Naive B cell (primary cell): ENCODE results near the gene ERMARD. TPM values are rescaled to one million over a fixed set of nuclear protein-coding genes. Genes with fewer than 3 reads are reported as not detected.

Experiments
- ATAC-seq, 2 donors: fragments of 150-1000 bp; cut with Tn5 transposase; 2 replicates each; pipeline ENCODE4 v1.10.0; 2021; ENCODE audit warnings: low read depth in 2 of 2, mild to moderate bottlenecking in 2 of 2, moderate library complexity in 2 of 2
- DNase-seq: peaks from one replicate; pipeline ENCODE4 v3.0.0; 2022
- H3K27ac Mint-ChIP-seq, 6 donors: one replicate each; pipeline ENCODE4 v1.8.0; 2020 to 2022; ENCODE audit warnings: mild to moderate bottlenecking in 6 of 6, mixed read lengths in 6 of 6, moderate library complexity in 5 of 6, inconsistent platforms in 2 of 6
- H3K27me3 Mint-ChIP-seq, 3 donors: one replicate each; pipeline ENCODE4 v1.8.0; 2021 to 2022; ENCODE audit warnings: mixed read lengths in 3 of 3, mild to moderate bottlenecking in 1 of 3
- H3K36me3 Mint-ChIP-seq, 2 donors: one replicate each; pipeline ENCODE4 v1.8.0; 2020 to 2022; ENCODE audit warnings: mixed read lengths in 2 of 2, inconsistent platforms in 1 of 2, mild to moderate bottlenecking in 1 of 2
- H3K4me1 Mint-ChIP-seq, 3 donors: one replicate each; pipeline ENCODE4 v1.8.0; 2020 to 2022; ENCODE audit warnings: mixed read lengths in 3 of 3, inconsistent platforms in 1 of 3, mild to moderate bottlenecking in 1 of 3, moderate library complexity in 1 of 3
- H3K4me3 Mint-ChIP-seq, 8 donors: one replicate each; pipeline ENCODE4 v1.8.0; 2020 to 2022; ENCODE audit warnings: mild to moderate bottlenecking in 8 of 8, mixed read lengths in 8 of 8, moderate library complexity in 8 of 8, inconsistent platforms in 2 of 8
- H3K9me3 Mint-ChIP-seq, 7 donors: one replicate each; pipeline ENCODE4 v1.8.0; 2020 to 2022; ENCODE audit warnings: mixed read lengths in 7 of 7, mild to moderate bottlenecking in 5 of 7, inconsistent platforms in 2 of 7, moderate library complexity in 1 of 7
- polyA plus RNA-seq, 6 donors: library from polyadenylated mRNA; unstranded; fragments of 300-500 nt; fragmentation: Illumina TruSeq; gene quantifications; one replicate each; pipeline ENCODE4 v1.2.3, GENCODE V29; 2021; ENCODE audit warnings: low read depth in 6 of 6

The ERMARD gene
- polyA plus RNA-seq, 6 donors from 2014 or later, result 8.2 to 19.4 (median 12.9) TPM

DNA sequence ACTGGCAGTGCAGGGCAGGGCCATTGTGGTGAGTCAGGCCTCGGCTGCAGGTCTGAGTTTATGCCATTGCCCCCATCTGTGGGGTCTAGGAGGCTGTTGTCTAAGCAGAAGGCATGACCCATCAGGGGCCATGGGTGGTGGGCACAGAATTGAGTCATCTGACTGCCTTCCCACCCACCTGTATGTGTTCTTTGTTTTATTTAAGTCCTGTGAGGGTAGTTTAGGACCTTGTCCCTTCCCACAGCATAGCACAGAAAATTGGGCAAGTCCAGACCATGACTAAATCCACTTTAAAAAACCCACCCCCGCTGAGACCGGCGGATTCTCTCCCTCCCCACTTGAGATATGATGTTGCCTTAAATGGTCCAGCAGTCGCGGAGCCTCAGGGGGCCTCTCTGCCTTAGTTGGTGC is 40.3 kb downstream of the ERMARD start:
- H3K36me3 Mint-ChIP-seq, result no peaks in the 10 kb centered on the region
- H3K27ac Mint-ChIP-seq, result no peak overlapping the region
- ATAC-seq, result no peak
- peaks cover 5 to 15% (median 8%) of the 10 kb centered on the region in 3 donors for H3K4me1 Mint-ChIP-seq
- peaks cover 45 to 74% (median 57%) of the 10 kb centered on the region in 3 donors for H3K27me3 Mint-ChIP-seq
- no peaks in the 10 kb centered on the region for H3K9me3 Mint-ChIP-seq
- peak overlapping the region in 5 of 8 donors; percentile 21 to 90 (median 81) for H3K4me3 Mint-ChIP-seq
- no peak for DNase-seq

DNA sequence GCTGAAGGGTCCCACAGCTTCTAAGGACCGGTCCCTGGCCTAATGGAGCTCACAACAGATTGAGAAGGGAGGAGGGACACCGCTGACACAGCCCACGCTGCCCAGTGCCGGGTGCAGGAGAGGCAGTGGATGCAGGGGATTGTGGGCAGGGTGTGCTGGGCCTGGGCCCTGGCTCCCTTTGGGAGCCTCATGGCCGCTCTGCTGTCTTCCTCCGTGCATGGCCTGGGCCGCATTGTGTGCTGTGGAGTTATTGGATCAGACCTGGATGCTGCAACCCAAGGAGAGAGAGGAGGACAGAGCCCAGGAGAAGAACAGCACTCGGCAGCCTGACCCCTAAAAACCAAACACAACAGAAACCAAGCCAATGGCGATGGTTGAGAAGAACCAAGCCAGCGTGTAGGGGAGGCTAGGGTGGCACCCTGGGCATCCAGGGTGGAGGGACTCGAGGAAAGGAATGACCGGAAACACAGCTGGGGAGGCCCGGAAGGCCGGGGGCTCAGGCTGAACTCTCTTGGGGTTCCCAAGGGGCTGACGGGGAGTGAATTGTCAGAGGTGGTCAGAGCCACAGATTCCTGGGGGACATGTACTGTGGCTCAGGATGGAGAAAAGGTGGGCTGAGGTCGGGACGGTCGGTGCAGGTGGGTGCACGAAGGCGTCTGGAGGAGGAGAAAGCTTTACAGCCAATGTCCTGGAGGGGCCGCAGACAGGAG is 41.0 kb downstream of the ERMARD start:
- Mint-ChIP-seq H3K27me3 (peaks cover 45 to 74% (median 64%) of the 10 kb centered on the region in 3 donors), H3K4me1 (peaks cover 5 to 15% (median 8%) of the 10 kb centered on the region in 3 donors)
- no peak for ATAC-seq

DNA sequence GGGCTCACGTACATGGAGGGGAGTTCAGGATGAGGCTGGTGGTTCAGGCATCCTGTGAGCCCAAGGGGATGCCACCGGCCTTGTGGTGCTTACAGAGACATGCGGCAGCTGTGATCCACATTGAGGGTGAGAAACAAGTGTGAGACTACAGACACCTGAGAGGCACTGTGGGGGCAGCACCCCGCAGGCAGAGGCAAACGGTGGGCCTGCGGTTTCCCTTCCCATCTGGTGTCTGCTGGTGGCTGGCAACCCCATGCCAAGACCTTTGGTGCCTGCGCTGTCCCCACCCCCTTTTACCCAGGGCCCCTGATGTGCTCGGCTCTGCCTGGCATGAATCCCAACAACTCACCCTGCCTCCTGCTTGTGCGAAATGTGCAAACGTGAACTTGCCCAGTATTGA is 42.0 kb downstream of the ERMARD start:
- Mint-ChIP-seq H3K27ac (no peak overlapping the region), H3K4me1 (peaks cover 5 to 15% (median 8%) of the 10 kb centered on the region in 3 donors), H3K9me3 (no peaks in the 10 kb centered on the region), H3K27me3 (peaks cover 48 to 79% (median 68%) of the 10 kb centered on the region in 3 donors), H3K36me3 (no peaks in the 10 kb centered on the region), H3K4me3 (no peak overlapping the region)
- ATAC-seq, result no peak
- no peak for DNase-seq

More for the DNA sequence above, 41.0 kb downstream of the ERMARD start:
- no peaks in the 10 kb centered on the region for H3K9me3 Mint-ChIP-seq
- no peak overlapping the region for H3K27ac Mint-ChIP-seq
- DNase-seq, result no peak
- H3K4me3 Mint-ChIP-seq, result peak overlapping the region in 1 of 8 donors; percentile 21
- no peaks in the 10 kb centered on the region for H3K36me3 Mint-ChIP-seq

DNA sequence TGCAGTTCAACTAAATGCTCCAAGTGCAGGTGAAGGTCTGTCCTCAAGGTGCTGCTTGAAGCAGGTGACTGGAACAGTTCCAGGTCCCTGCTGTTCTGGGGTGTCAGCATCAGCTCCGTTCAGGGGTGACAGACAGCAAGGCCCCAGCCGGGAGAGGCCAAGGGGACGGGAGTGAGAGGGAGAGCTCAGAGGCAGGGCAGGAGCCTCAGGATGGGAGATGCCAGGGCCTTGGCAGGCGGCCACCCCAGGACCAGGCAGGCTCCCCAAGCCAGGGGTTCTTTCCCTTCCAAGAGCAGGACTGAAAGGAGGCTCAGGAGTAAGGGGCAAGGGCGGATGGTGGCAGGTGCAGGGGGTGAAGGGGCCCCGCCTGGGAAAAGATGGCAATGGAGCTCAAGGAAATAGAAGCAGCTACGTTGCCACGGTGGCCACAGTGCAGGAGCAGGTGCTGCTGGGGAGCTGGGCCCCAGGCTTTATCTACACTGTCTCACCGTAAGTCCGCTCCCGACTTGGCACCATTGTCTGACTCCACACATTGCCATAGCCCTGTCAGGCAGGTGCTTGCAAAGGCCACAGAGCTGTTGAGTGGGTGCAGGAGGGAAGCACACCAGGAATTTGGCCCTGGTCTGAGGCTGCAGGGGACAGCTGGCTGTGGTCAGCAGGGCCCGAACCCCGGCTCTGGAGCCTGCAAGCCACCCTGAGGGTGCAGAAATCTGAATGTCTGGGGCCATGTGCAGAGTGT is 43.1 kb downstream of the ERMARD start:
- ATAC-seq (no peak), DNase-seq (no peak)
- peaks cover 51 to 84% (median 79%) of the 10 kb centered on the region in 3 donors for H3K27me3 Mint-ChIP-seq
- H3K4me3 Mint-ChIP-seq, result no peak overlapping the region
- H3K9me3 Mint-ChIP-seq, result no peaks in the 10 kb centered on the region
- H3K4me1 Mint-ChIP-seq, result peaks cover 5 to 15% (median 8%) of the 10 kb centered on the region in 3 donors
- no peak overlapping the region for H3K27ac Mint-ChIP-seq
- no peaks in the 10 kb centered on the region for H3K36me3 Mint-ChIP-seq

DNA sequence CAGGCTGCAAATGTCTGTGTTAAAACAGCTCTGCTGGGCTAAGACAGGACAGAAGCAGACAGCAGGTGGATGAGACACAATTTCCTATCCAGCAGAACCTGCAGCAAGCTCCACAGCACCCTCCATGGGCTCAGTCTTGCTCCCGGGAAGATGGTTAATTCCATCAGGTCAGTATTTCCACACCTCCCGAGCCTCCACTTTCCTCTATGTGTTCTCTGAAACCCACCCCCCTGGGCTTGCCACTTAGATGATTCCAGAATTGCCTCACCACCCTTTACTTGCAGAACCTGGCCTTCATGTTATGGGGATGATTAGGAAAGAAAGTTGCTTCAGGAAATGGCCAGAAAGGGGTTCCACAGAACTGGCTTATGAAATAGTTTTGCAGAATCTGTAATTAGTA is 43.8 kb downstream of the ERMARD start:
- H3K4me1 Mint-ChIP-seq, result peaks cover 3 to 10% (median 3%) of the 10 kb centered on the region in 3 donors
- peaks cover 51 to 80% (median 78%) of the 10 kb centered on the region in 3 donors for H3K27me3 Mint-ChIP-seq
- H3K9me3 Mint-ChIP-seq, result no peaks in the 10 kb centered on the region
- no peaks in the 10 kb centered on the region for H3K36me3 Mint-ChIP-seq
- H3K4me3 Mint-ChIP-seq, result no peak overlapping the region
- H3K27ac Mint-ChIP-seq, result no peak overlapping the region
- ATAC-seq (no peak), DNase-seq (no peak)

DNA sequence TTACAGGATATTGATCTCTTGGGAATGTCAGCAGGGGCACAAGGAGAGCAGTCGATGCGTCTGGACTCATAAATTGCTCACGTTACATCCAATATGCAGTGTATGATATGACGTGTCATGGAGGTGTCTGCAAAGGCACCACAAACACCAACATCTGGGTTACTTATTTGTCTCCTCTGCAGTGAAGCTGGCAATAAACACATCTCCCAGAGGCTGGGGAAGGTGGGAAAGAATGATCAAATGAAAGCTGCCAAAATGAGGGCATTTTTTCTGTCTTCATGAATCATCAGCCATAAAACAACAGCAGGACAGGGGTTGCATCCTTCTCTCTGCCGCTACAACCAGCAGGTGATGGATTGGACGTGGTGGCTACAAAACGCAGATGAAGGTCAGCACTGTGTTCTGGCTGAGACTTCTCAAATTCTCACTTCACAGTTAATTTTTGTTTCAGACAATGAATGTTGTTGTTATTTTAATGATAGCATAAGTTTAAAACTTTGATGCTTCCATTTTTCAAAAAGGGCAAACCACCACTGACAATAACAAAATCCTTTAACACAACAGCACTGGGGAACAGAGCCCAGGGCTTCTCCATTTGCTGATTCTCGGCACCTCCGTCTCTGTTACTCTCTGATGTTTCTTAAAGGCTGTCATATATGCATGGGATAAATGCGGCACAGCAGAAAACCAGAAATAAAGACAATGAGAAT is 47.5 kb downstream of the ERMARD start:
- H3K9me3 Mint-ChIP-seq, result no peaks in the 10 kb centered on the region
- ATAC-seq, result no peak
- DNase-seq, result no peak
- peaks cover 7 to 10% (median 7%) of the 10 kb centered on the region in 3 donors for H3K4me1 Mint-ChIP-seq
- H3K4me3 Mint-ChIP-seq, result no peak overlapping the region
- H3K27ac Mint-ChIP-seq, result no peak overlapping the region
- no peaks in the 10 kb centered on the region for H3K36me3 Mint-ChIP-seq
- H3K27me3 Mint-ChIP-seq, result peaks cover 26 to 58% (median 47%) of the 10 kb centered on the region in 3 donors

DNA sequence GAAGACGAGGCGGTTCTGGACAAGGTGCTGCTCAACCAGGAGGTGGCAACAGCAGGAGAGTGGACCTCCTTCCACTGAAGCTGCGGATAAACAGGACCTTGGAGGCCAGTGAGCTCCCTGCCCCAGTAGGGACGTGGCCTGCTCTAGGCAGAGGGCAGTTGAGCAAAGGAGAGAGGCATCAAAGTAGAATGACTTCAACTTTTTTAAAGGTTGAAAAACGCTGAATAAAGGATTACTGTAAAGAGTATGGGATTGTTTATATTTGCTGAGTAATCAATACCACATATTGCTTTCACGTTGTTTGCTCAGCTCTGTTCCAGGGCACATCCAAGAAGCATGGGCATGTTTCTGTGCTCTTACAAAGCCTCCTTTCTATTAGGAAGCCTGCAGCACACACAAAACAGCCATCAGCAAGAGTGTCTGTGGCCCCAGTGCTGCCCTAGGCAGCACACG is 48.1 kb downstream of the ERMARD start:
- no peak overlapping the region for H3K27ac Mint-ChIP-seq
- H3K9me3 Mint-ChIP-seq, result no peaks in the 10 kb centered on the region

DNA sequence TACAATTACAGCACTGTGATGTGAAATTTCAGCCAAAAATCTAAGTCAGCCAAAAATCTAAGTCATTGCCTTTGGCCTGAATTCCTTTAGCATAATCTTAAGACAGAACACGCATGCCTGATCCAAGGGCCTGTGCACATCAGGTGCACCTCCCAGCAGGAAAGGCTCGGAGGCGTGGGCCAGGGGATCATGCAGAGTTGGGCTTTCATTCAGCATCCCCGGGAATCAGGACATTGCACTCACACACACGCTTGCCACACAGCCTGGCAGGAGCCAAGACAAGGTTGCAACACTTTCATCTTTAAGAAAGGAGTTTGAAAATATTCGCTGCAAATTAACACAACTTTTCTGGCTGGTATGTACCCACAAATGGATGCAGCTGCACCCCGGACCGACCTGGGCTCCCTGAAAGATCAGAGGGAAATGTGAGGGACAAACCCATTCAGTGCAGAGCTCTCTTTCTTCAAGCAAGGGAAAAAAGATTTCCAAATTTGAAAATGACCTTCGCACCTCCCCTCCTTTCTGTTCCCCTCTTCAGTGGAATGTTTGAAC is 48.8 kb downstream of the ERMARD start:
- H3K27me3 Mint-ChIP-seq, result peaks cover 34 to 58% (median 47%) of the 10 kb centered on the region in 3 donors

More for the DNA sequence above, 48.1 kb downstream of the ERMARD start:
- H3K4me1 Mint-ChIP-seq, result peaks cover 9 to 16% (median 11%) of the 10 kb centered on the region in 3 donors
- H3K36me3 Mint-ChIP-seq, result no peaks in the 10 kb centered on the region
- peaks cover 28 to 58% (median 47%) of the 10 kb centered on the region in 3 donors for H3K27me3 Mint-ChIP-seq
- H3K4me3 Mint-ChIP-seq, result no peak overlapping the region
- no peak for DNase-seq
- ATAC-seq, result no peak

DNA sequence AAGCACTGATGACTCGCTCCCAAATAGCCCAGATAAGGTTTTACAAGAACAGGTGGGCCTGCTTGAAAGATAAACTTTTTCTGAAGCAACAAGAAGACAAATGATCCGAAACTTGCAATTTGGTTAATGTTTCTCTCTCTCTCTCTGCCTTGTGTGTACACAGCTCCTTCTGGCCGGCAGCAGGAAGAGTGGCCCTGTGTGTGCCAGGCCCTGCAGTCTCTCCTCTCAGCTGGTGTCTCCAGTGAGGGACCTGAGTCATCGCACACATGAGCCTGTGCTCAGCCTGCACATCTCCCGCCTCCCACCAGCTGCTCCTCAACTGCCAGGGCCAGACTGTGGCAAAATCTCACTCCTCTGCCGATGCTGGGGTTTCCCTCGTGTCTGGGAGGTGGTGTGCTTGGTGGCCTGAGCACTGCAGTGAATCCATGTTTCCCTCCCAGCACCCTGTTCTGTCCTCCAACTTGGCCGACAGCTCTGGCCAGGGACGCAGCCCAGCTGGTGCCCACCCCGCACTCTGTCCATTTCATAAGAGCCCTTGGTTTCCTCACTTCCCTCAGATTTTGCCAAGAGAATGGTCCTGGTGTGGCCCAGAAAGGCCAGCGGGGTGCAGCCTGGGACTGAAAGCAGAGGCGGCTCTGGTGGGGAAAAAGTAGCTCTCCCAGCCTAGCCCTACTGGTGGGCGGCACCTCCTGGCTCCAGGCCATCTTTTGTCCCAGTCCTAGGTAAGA is 49.4 kb downstream of the ERMARD start:
- no peak overlapping the region for H3K4me3 Mint-ChIP-seq
- H3K4me1 Mint-ChIP-seq, result peaks cover 9 to 26% (median 19%) of the 10 kb centered on the region in 3 donors
- H3K9me3 Mint-ChIP-seq, result no peaks in the 10 kb centered on the region
- H3K27me3 Mint-ChIP-seq, result peaks cover 36 to 59% (median 47%) of the 10 kb centered on the region in 3 donors
- H3K27ac Mint-ChIP-seq, result no peak overlapping the region
- H3K36me3 Mint-ChIP-seq, result no peaks in the 10 kb centered on the region
- no peak for DNase-seq
- ATAC-seq, result no peak

More for the DNA sequence above, 48.8 kb downstream of the ERMARD start:
- Mint-ChIP-seq H3K4me3 (no peak overlapping the region), H3K9me3 (no peaks in the 10 kb centered on the region), H3K36me3 (no peaks in the 10 kb centered on the region), H3K27ac (peak overlapping the region in 1 of 6 donors; percentile 49), H3K4me1 (peaks cover 9 to 21% (median 12%) of the 10 kb centered on the region in 3 donors)
- DNase-seq (no peak), ATAC-seq (no peak)

DNA sequence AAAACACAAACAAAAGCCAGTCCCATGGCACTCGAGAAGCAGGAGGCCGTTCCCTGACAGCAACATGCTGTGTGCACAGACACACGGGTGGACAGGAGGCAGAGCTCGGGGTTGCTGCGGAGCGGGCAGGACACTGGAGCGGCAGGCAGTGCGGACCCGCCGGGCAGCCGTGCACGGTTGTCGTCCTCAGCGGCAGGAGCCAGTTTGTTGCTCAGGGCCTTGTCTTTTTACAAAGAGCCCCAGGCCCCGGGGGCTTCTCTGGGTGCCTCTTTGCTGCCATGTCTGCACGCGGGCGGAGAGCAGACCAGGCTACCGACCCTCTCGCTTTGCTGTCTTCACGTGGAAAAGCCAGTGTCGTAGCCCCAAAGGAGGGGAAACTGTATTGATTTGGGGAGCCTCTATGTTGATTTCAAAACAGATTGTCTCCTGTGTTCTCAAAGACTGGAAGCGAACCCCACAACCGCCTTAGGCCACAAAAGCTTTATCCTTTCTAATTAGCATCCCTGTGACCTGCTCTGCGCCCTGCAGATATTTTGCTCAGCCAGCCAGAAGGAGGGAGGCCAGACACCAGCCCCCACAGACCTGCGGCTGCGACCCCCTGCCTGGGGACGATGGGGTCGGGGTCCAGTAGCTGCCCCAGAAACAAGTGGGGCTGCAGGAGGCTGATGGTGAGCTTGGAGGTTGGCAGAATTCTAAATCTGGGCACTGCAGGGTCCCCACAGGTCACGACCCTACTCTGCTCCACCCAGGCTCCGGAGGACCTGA is 50.2 kb downstream of the ERMARD start:
- peaks cover 35 to 59% (median 46%) of the 10 kb centered on the region in 3 donors for H3K27me3 Mint-ChIP-seq

DNA sequence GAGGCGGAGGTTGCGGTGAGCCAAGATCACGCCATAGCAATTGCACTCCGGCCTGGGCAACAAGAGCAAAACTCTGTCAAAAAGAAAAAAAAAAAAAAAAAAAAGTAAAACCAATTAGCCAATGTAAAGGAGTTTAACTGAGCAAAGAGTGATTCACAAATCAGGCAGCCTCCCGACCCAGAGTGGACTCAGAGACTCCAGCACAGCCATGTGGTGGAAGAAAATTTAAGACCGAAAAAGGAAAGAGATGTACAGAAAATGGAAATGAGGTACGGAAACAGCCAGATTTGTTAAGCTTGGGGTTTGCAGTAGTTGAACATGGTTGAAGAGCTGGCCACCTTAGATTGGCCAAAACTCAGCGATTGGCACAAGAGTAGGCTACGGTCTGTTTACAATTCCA is 51.4 kb downstream of the ERMARD start:
- H3K27me3 Mint-ChIP-seq, result peaks cover 43 to 62% (median 55%) of the 10 kb centered on the region in 3 donors
- H3K27ac Mint-ChIP-seq, result no peak overlapping the region
- H3K4me1 Mint-ChIP-seq, result peaks cover 9 to 30% (median 20%) of the 10 kb centered on the region in 3 donors
- H3K4me3 Mint-ChIP-seq, result no peak overlapping the region
- DNase-seq, result no peak
- no peaks in the 10 kb centered on the region for H3K9me3 Mint-ChIP-seq
- H3K36me3 Mint-ChIP-seq, result no peaks in the 10 kb centered on the region
- no peak for ATAC-seq

More for the DNA sequence above, 50.2 kb downstream of the ERMARD start:
- ATAC-seq (no peak), DNase-seq (no peak)
- no peak overlapping the region for H3K27ac Mint-ChIP-seq
- H3K9me3 Mint-ChIP-seq, result no peaks in the 10 kb centered on the region
- no peak overlapping the region for H3K4me3 Mint-ChIP-seq
- H3K4me1 Mint-ChIP-seq, result peaks cover 9 to 28% (median 20%) of the 10 kb centered on the region in 3 donors
- no peaks in the 10 kb centered on the region for H3K36me3 Mint-ChIP-seq

DNA sequence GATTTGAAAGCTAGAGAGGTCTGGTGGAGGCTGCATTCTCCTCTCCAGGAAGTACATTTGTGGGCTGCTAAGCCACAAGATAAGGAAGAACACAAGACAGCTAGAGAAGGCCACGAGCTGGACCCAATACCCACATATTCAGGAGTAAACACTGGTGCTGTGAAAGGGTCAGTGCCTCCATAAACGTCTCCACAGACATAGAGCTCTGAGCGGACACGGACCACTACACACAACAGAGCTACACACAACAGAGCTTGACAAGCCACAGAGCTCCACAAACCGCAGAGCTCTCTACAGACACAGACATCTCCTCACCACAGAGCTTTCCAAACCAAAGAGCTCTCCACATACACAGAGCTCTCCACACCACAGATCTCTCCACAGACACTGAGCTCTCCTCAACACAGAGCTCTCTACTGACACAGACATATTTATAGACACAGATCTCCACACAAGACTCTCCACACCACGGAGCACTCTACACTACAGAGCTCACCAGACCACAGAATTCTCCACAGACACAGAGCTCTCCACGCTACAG is 51.9 kb downstream of the ERMARD start:
- no peak overlapping the region for H3K4me3 Mint-ChIP-seq
- H3K4me1 Mint-ChIP-seq, result peaks cover 9 to 30% (median 20%) of the 10 kb centered on the region in 3 donors
- no peaks in the 10 kb centered on the region for H3K9me3 Mint-ChIP-seq
- peaks cover 42 to 65% (median 51%) of the 10 kb centered on the region in 3 donors for H3K27me3 Mint-ChIP-seq
- H3K27ac Mint-ChIP-seq, result peak overlapping the region in 3 of 6 donors; percentile 1 to 70 (median 32)
- DNase-seq (no peak), ATAC-seq (peak in 1 of 2 donors; percentile 37)
- H3K36me3 Mint-ChIP-seq, result no peaks in the 10 kb centered on the region
